ENCODE measurements around the gene SPINT2.

GRCh38 chr19:38294090-38294489 is 29.7 kb downstream of the SPINT2 start:
- TF ChIP-seq CTCF (IDR thresholded peaks at IDR 0.05; ENCODE audit: low read length) (no peak), EZH2 (IDR thresholded peaks at IDR 0.05; ENCODE audit: borderline replicate concordance, low read length) (no peak)

Data from OCI-LY1 (cell line).